ENCODE measurements around the gene EVI2B. TPM values are rescaled to one million over a fixed set of nuclear protein-coding genes. Genes with fewer than 3 reads are reported as not detected.

The EVI2B gene, protein sequence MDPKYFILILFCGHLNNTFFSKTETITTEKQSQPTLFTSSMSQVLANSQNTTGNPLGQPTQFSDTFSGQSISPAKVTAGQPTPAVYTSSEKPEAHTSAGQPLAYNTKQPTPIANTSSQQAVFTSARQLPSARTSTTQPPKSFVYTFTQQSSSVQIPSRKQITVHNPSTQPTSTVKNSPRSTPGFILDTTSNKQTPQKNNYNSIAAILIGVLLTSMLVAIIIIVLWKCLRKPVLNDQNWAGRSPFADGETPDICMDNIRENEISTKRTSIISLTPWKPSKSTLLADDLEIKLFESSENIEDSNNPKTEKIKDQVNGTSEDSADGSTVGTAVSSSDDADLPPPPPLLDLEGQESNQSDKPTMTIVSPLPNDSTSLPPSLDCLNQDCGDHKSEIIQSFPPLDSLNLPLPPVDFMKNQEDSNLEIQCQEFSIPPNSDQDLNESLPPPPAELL
- not detected for total RNA-seq (ENCODE audit: unreplicated experiment)
- long read RNA-seq: 0 reads

DNA sequence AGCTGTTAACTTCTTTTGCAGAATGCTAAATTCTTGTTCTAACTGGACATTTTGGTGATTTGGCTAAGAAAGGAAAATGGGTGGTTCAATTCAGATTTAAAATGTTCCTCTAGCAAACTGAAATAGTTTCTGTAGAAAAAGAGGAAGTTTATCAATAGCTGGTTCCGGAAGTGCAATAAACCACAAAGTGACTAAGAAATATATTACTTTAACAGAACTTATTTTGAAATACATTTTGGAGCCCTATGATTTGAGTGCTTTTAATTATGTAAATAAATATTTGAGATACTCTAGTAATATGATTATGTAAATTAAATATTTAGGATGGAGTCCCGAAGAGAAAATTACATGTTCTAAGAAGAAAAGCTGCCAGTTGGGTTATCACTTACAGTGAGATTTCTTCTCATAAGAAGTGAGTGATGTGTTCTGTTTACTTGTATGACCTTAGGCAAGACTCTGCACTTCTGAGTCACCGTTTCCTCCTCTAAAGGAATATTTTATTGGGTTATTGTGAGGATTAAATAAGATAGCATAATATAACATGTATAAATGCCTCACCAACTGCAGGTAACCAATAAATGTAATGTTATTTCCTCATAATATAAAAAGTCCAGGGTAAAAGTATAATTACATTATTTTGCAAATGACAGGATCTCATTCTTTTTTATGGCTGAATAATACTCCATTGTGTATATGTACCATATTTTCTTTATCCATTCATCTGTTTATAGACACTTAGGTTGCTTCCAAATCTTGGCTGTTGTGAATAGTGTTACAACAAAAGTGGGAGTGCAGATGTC is at the start of gene EVI2B:
Gene EVI2B (minus strand): TSS at position 73 of the 800 bp plus-strand sequence. CDS start 8,445 bp downstream, outside the sequence.
- H3K36me3 Mint-ChIP-seq (ENCODE audit: unreplicated experiment): no peaks in the 10 kb centered on the region
- DNase-seq: no peak
- no peaks in the 10 kb centered on the region for H3K9me3 Mint-ChIP-seq (ENCODE audit: unreplicated experiment)
- TF ChIP-seq, protein P1, sequence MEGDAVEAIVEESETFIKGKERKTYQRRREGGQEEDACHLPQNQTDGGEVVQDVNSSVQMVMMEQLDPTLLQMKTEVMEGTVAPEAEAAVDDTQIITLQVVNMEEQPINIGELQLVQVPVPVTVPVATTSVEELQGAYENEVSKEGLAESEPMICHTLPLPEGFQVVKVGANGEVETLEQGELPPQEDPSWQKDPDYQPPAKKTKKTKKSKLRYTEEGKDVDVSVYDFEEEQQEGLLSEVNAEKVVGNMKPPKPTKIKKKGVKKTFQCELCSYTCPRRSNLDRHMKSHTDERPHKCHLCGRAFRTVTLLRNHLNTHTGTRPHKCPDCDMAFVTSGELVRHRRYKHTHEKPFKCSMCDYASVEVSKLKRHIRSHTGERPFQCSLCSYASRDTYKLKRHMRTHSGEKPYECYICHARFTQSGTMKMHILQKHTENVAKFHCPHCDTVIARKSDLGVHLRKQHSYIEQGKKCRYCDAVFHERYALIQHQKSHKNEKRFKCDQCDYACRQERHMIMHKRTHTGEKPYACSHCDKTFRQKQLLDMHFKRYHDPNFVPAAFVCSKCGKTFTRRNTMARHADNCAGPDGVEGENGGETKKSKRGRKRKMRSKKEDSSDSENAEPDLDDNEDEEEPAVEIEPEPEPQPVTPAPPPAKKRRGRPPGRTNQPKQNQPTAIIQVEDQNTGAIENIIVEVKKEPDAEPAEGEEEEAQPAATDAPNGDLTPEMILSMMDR (IDR thresholded peaks at IDR 0.05; ENCODE audit: partially characterized antibody, unreplicated experiment): no peak
- H3K4me3 Mint-ChIP-seq (ENCODE audit: unreplicated experiment): no peak within 1 kb of the TSS
- H3K27ac Mint-ChIP-seq (ENCODE audit: unreplicated experiment): no peak within 1 kb of the TSS
- H3K4me1 Mint-ChIP-seq (ENCODE audit: low read depth, unreplicated experiment): peaks cover 6% of the 10 kb centered on the region
- H3K27me3 Mint-ChIP-seq (ENCODE audit: unreplicated experiment): no peaks in the 10 kb centered on the region

DNA sequence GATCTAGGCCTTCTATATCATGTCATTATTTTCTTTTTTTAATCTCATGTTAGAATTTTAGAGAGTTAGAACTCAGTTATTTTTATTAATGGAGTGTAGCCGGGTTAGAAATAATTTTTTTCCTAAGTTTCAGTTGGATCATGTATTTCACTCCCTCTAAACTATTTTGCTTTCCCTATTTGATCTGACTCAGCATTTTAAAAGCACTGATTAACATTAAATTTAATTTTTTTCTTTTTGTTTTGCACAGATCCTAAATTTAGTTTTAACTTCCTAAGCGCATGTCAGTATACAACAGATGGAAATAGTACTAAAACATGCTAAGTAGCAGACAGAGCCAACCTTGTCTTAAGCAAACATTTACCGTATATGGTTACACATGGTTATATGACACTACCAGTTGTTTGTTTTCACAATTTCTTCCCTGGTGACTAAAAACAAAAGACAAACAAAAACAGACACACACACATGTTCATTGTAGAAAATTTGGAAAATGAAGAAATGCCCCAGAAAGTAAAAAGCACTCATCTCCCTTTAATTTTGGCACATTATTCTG is 44.1 kb upstream of the EVI2B start:
- TF ChIP-seq, protein P1 (IDR thresholded peaks at IDR 0.05; ENCODE audit: partially characterized antibody, unreplicated experiment): no peak
- H3K27me3 Mint-ChIP-seq (ENCODE audit: unreplicated experiment): no peaks in the 10 kb centered on the region
- H3K27ac Mint-ChIP-seq (ENCODE audit: unreplicated experiment): no peak overlapping the region
- H3K36me3 Mint-ChIP-seq (ENCODE audit: unreplicated experiment): no peaks in the 10 kb centered on the region
- H3K4me1 Mint-ChIP-seq (ENCODE audit: low read depth, unreplicated experiment): peaks cover 1% of the 10 kb centered on the region
- no peaks in the 10 kb centered on the region for H3K9me3 Mint-ChIP-seq (ENCODE audit: unreplicated experiment)
- no peak overlapping the region for H3K4me3 Mint-ChIP-seq (ENCODE audit: unreplicated experiment)
- no peak for DNase-seq

DNA sequence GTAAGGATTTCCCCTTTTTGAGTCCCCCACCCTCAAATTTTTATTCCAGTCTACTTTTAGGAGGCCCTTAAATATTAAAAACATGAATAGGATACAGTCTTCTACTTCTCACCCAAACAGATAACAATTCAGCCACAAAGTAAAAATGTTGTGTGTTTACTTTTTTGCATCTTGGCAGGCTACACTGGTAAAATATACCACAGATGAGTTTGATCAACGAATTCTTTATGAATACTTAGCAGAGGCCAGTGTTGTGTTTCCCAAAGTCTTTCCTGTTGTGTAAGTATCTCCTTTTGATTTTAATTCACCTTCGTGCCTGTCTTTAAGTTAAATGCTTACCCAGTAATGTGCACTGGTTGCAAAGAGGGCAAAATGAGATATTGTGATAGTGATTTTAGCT is 43.2 kb upstream of the EVI2B start:
- H3K9me3 Mint-ChIP-seq (ENCODE audit: unreplicated experiment): no peaks in the 10 kb centered on the region
- TF ChIP-seq, protein P1 (IDR thresholded peaks at IDR 0.05; ENCODE audit: partially characterized antibody, unreplicated experiment): no peak
- no peak for DNase-seq
- peaks cover 1% of the 10 kb centered on the region for H3K4me1 Mint-ChIP-seq (ENCODE audit: low read depth, unreplicated experiment)
- H3K27me3 Mint-ChIP-seq (ENCODE audit: unreplicated experiment): no peaks in the 10 kb centered on the region
- H3K4me3 Mint-ChIP-seq (ENCODE audit: unreplicated experiment): no peak overlapping the region
- no peak overlapping the region for H3K27ac Mint-ChIP-seq (ENCODE audit: unreplicated experiment)
- no peaks in the 10 kb centered on the region for H3K36me3 Mint-ChIP-seq (ENCODE audit: unreplicated experiment)

DNA sequence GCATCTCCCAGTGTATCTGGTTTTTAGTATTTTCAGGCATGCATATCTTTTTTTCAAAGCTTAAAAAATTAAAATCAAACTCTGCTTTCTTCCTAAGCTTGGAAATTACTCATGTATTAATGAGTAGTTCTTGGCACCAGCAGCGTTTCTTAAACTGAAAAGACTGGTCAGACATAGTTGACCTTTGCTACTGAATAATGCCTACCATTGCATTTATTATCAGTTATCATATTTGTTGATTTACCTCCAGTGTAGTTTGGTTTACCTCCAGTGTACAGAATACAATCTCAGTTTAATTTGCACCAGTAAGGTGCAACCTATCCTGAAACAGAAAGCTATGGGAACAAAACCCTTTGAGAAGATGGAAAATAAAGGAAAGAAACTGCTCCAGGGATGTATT is 42.1 kb upstream of the EVI2B start:
- Mint-ChIP-seq H3K9me3 (ENCODE audit: unreplicated experiment) (no peaks in the 10 kb centered on the region), H3K36me3 (ENCODE audit: unreplicated experiment) (no peaks in the 10 kb centered on the region)

More for the DNA sequence above, 42.1 kb upstream of the EVI2B start:
- no peak for DNase-seq
- H3K4me3 Mint-ChIP-seq (ENCODE audit: unreplicated experiment): no peak overlapping the region
- H3K4me1 Mint-ChIP-seq (ENCODE audit: low read depth, unreplicated experiment): peaks cover 1% of the 10 kb centered on the region
- H3K27me3 Mint-ChIP-seq (ENCODE audit: unreplicated experiment): no peaks in the 10 kb centered on the region
- no peak overlapping the region for H3K27ac Mint-ChIP-seq (ENCODE audit: unreplicated experiment)
- TF ChIP-seq, protein P1 (IDR thresholded peaks at IDR 0.05; ENCODE audit: partially characterized antibody, unreplicated experiment): no peak

All from glutamatergic neuron (in vitro differentiated cells).